Gastrocnemius medialis (tissue), 4 donors: ENCODE data around the gene CEACAM3. TPM values are rescaled to one million over a fixed set of nuclear protein-coding genes. Genes with fewer than 3 reads are reported as not detected.

Experiments
- ATAC-seq, 2 donors: fragments of 150-250 bp; one replicate each; pipeline ENCODE4 v1.9.1; 2016
- DNase-seq, 2 donors: peaks; one replicate each; pipeline ENCODE4 v3.0.0-alpha.2; 2019
- H3K27ac ChIP-seq, 4 donors: fragments of 200-600 bp; sonication (generic); 1 replicate in 1 of 4; 2 replicates in 3 of 4; pipeline ENCODE4 v1.5.1; 2016 to 2018; ENCODE audit warnings: mild to moderate bottlenecking in 2 of 4, moderate library complexity in 1 of 4
- H3K27me3 ChIP-seq, 3 donors: fragments of 200-600 bp; sonication (generic) in 2 of 3; 1 replicate in 1 of 3; 2 replicates in 2 of 3; pipeline versions ENCODE4 v1.5.1 to v1.6.0; 2016 to 2019; ENCODE audit warnings: mild to moderate bottlenecking in 1 of 3, moderate library complexity in 1 of 3
- H3K36me3 ChIP-seq, 2 donors: fragments of 200-600 bp; sonication (generic) in 1 of 2; one replicate each; pipeline ENCODE4 v1.5.1; 2017 to 2018
- H3K4me1 ChIP-seq, 2 donors: fragments of 200-600 bp; sonication (generic) in 1 of 2; one replicate each; pipeline ENCODE4 v1.5.1; 2016 to 2017; ENCODE audit warnings: mild to moderate bottlenecking in 2 of 2
- H3K4me3 ChIP-seq, 4 donors: fragments of 200-600 bp; sonication (generic) in 3 of 4; 1 replicate in 1 of 4; 2 replicates in 3 of 4; pipeline ENCODE4 v1.5.1; 2016 to 2019; ENCODE audit warnings: mild to moderate bottlenecking in 2 of 4
- H3K9me3 ChIP-seq, 3 donors: fragments of 200-600 bp; sonication (generic) in 2 of 3; 1 replicate in 1 of 3; 2 replicates in 2 of 3; pipeline ENCODE4 v1.5.1; 2016 to 2019
- POLR2A ChIP-seq, 2 donors: fragments of 450-650 bp; IDR thresholded peaks; one replicate each; pipeline ENCODE4 v1.6.1; 2017; ENCODE audit warnings: antibody characterized with exemption in 2 of 2, mild to moderate bottlenecking in 2 of 2, moderate library complexity in 2 of 2
- in situ Hi-C, 4 donors: fragments of 200-750 bp; cut with MboI; loops; one replicate each; pipeline versions ENCODE4 v1.15.0 to v1.8.0; 2017; ENCODE audit warnings: low sequenced_read_pairs in 4 of 4
- intact Hi-C: fragments of 100-400 bp; cut with DNase I; formaldehyde crosslinking; loops from one replicate; pipeline ENCODE4 v1.15.1; 2023; ENCODE audit warnings: low total_unique reads
- total RNA-seq, 4 donors: library from RNA; depleted of rRNA; stranded (reverse); fragments of >200 nt; gene quantifications; one replicate each; pipeline versions ENCODE4 v1.1.0 to v1.2.3, GENCODE V29; 2016
- TF ChIP-seq, protein P1 (sequence below), 5 experiments: fragments of 450-650 bp in 3 of 5; fragments of 200-600 bp in 2 of 5; sonication (generic) in 2 of 5; IDR thresholded peaks in 4 of 5; conservative IDR thresholded peaks in 1 of 5; 1 replicate in 4 of 5; 2 replicates in 1 of 5; pipeline ENCODE4 v1.5.1; 2016 to 2019; ENCODE audit warnings: antibody characterized with exemption in 5 of 5, mild to moderate bottlenecking in 3 of 5, moderate library complexity in 3 of 5

Gene CEACAM3
- total RNA-seq, 4 donors from 2014 or later, result not detected

DNA sequence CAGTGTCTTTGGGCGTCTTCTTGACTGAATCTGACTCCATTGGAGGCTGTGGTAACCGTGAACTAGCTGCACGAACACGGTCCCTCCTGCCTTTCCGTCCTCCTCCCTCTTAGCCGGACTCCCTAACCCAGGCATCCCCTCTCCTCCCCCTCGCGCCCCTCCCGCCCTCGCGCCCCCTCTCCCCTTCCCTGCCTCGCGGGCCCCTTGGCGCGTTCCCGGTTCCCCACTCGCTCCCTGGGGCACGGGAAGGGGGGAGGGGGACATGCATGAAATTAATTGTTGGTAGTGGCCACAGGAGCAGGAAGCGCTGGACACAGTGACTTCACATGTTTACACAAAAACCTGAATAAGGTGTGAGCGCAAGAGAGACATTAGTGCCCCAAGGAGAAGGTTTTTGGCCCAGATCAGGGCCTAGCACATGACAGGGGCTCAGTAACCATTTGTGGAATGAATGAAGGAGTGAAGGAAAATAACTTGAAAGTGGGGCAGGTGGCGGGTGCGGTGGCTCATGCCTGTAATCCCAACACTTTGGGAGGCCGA lies 48.7 kb downstream of the CEACAM3 start:
- intact Hi-C loops (no loop called here), in situ Hi-C loops (no loop called here)
- TF ChIP-seq, protein P1, sequence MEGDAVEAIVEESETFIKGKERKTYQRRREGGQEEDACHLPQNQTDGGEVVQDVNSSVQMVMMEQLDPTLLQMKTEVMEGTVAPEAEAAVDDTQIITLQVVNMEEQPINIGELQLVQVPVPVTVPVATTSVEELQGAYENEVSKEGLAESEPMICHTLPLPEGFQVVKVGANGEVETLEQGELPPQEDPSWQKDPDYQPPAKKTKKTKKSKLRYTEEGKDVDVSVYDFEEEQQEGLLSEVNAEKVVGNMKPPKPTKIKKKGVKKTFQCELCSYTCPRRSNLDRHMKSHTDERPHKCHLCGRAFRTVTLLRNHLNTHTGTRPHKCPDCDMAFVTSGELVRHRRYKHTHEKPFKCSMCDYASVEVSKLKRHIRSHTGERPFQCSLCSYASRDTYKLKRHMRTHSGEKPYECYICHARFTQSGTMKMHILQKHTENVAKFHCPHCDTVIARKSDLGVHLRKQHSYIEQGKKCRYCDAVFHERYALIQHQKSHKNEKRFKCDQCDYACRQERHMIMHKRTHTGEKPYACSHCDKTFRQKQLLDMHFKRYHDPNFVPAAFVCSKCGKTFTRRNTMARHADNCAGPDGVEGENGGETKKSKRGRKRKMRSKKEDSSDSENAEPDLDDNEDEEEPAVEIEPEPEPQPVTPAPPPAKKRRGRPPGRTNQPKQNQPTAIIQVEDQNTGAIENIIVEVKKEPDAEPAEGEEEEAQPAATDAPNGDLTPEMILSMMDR (IDR thresholded peaks at IDR 0.05 in 4 of 5, conservative IDR thresholded peaks at IDR 0.05 in 1 of 5), result no peak
- TF ChIP-seq POLR2A (IDR thresholded peaks at IDR 0.05), result no peak
- H3K4me1 ChIP-seq, result no peaks in the 10 kb centered on the region
- H3K36me3 ChIP-seq, result no peaks in the 10 kb centered on the region
- no peaks in the 10 kb centered on the region for H3K9me3 ChIP-seq
- ATAC-seq (no peak), DNase-seq (no peak)
- no peak overlapping the region for H3K27ac ChIP-seq
- H3K27me3 ChIP-seq, result peaks cover 0 to 6% (median 0%) of the 10 kb centered on the region in 3 donors
- no peak overlapping the region for H3K4me3 ChIP-seq

DNA sequence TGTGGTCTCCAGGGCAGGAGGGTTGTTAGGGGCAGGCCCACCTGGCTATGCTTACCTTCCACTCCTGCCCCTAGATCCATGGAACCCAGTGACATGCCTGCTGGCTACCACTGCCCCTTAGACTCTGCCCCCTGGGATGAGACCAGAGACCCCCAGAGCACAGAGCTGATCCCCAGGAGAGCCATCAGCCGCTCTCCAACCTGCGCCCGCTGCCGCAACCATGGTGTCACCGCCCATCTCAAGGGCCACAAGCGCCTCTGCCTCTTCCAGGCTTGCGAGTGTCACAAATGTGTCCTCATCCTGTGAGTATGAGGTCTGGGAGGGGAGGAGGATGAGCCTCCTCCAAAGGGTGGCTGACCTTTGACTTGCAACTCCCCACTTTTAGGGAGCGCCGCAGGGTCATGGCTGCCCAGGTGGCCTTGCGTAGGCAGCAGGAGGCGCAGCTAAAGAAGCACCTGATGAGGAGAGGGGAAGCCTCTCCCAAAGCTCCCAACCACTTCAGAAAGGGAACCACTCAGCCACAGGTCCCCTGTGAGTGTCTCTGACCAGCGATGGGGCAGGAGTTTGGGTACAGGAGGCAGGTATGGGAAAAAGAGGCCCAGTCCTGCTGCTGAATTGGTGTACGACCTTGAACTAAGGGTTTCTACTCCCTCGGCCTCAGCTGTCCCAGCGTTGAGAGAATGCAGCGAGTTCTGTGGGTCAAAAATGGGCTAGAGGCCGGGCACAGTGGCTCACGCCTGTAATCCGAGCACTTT lies 51.1 kb downstream of the CEACAM3 start:
- DNase-seq (no peak), ATAC-seq (no peak)
- Histone ChIP-seq H3K4me1 (no peaks in the 10 kb centered on the region), H3K27ac (no peak overlapping the region), H3K36me3 (no peaks in the 10 kb centered on the region), H3K9me3 (no peaks in the 10 kb centered on the region), H3K4me3 (no peak overlapping the region), H3K27me3 (peaks cover 0 to 3% (median 0%) of the 10 kb centered on the region in 3 donors)
- no peak for TF ChIP-seq POLR2A (IDR thresholded peaks at IDR 0.05)
- TF ChIP-seq, protein P1 (IDR thresholded peaks at IDR 0.05 in 4 of 5, conservative IDR thresholded peaks at IDR 0.05 in 1 of 5), result no peak
- in situ Hi-C loops (no loop called here), intact Hi-C loops (no loop called here)

DNA sequence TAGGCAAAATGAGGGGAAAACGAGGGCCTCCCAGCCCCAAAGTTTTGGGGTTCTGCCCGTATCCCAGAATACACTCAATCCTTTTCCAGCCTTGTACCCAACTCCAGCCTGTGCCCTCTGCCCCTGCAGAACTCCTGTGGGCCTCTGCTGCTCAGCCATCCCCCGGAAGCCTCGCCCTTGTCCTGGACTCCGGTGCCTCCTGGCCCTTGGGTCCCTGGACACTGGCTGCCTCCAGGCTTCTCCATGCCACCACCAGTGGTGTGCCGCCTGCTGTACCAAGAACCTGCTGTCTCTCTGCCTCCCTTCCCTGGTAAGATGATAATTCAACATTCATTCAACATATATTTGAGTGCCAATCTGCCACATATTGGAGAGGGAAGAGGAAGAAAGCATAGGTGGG lies 52.3 kb downstream of the CEACAM3 start:
- Histone ChIP-seq H3K27me3 (peaks cover 0 to 3% (median 0%) of the 10 kb centered on the region in 3 donors), H3K4me1 (no peaks in the 10 kb centered on the region), H3K9me3 (no peaks in the 10 kb centered on the region), H3K36me3 (no peaks in the 10 kb centered on the region), H3K27ac (no peak overlapping the region), H3K4me3 (no peak overlapping the region)
- in situ Hi-C loops (no loop called here), intact Hi-C loops (no loop called here)
- no peak for DNase-seq
- ATAC-seq, result no peak
- TF ChIP-seq, protein P1 (IDR thresholded peaks at IDR 0.05 in 4 of 5, conservative IDR thresholded peaks at IDR 0.05 in 1 of 5), result no peak
- no peak for TF ChIP-seq POLR2A (IDR thresholded peaks at IDR 0.05)

DNA sequence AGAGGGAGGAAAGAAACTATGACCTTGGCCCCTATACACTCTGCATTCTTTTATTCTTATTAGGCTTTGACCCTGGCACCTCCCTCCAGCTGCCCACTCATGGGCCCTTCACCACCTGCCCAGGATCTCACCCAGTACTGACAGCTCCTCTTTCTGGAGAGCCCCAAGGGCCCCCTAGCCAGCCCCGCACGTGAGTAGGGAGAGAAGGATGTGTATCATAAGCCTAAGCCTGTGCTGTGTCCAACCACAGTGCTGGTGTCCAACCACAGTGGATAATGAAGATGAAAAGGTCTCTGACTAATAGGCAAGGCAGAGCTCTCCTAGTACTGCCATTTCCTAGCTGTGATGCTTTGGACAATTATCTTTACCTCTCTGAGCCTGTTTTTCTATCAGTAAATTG lies 52.7 kb downstream of the CEACAM3 start:
- peaks cover 0 to 3% (median 0%) of the 10 kb centered on the region in 3 donors for H3K27me3 ChIP-seq
- no peaks in the 10 kb centered on the region for H3K4me1 ChIP-seq
- TF ChIP-seq POLR2A (IDR thresholded peaks at IDR 0.05), result no peak
- TF ChIP-seq, protein P1 (IDR thresholded peaks at IDR 0.05 in 4 of 5, conservative IDR thresholded peaks at IDR 0.05 in 1 of 5), result no peak
- no peak overlapping the region for H3K27ac ChIP-seq
- ATAC-seq (no peak), DNase-seq (no peak)
- no peak overlapping the region for H3K4me3 ChIP-seq
- intact Hi-C loops, result no loop called here
- in situ Hi-C loops, result no loop called here
- no peaks in the 10 kb centered on the region for H3K36me3 ChIP-seq
- no peaks in the 10 kb centered on the region for H3K9me3 ChIP-seq
